Tibial nerve (tissue), 4 donors: ENCODE data around the gene AUTS2. TPM values are rescaled to one million over a fixed set of nuclear protein-coding genes. Genes with fewer than 3 reads are reported as not detected.

ENCODE experiments used
- DNase-seq, 2 donors: peaks; one replicate each; pipeline ENCODE4 v3.0.0-alpha.2; 2019; ENCODE audit warnings: low spot score in 2 of 2
- H3K27ac ChIP-seq, 4 donors: fragments of 200-600 bp; sonication (generic) in 3 of 4; one replicate each; pipeline ENCODE4 v1.5.1; 2017 to 2019; ENCODE audit warnings: mild to moderate bottlenecking in 1 of 4
- H3K27me3 ChIP-seq, 2 donors: fragments of 200-600 bp; sonication (generic) in 1 of 2; one replicate each; pipeline versions ENCODE4 v1.5.1 to v1.6.0; 2017 to 2019
- H3K36me3 ChIP-seq, 3 donors: fragments of 200-600 bp; sonication (generic); one replicate each; pipeline ENCODE4 v1.5.1; 2018 to 2019
- H3K4me1 ChIP-seq, 4 donors: fragments of 200-600 bp; sonication (generic) in 3 of 4; one replicate each; pipeline ENCODE4 v1.5.1; 2017 to 2019
- H3K4me3 ChIP-seq, 4 donors: fragments of 200-600 bp; sonication (generic) in 3 of 4; one replicate each; pipeline ENCODE4 v1.5.1; 2017 to 2019; ENCODE audit warnings: mild to moderate bottlenecking in 1 of 4, moderate library complexity in 1 of 4
- H3K9me3 ChIP-seq, 4 donors: fragments of 200-600 bp; sonication (generic) in 3 of 4; one replicate each; pipeline ENCODE4 v1.5.1; 2017 to 2019
- CTCF ChIP-seq, 5 experiments: fragments of 200-600 bp in 3 of 5; fragments of 450-650 bp in 2 of 5; sonication (generic) in 3 of 5; IDR thresholded peaks; one replicate each; pipeline ENCODE4 v1.5.1; 2016 to 2019; ENCODE audit warnings: antibody characterized with exemption in 5 of 5, mild to moderate bottlenecking in 3 of 5, moderate library complexity in 2 of 5
- EP300 ChIP-seq, 2 donors: sonication (generic); formaldehyde crosslinking; IDR thresholded peaks; one replicate each; pipeline ENCODE4 v1.6.1; 2017; ENCODE audit warnings: antibody characterized with exemption in 2 of 2, mild to moderate bottlenecking in 1 of 2
- POLR2A ChIP-seq, 2 donors: fragments of 450-650 bp; IDR thresholded peaks; one replicate each; pipeline ENCODE4 v1.6.1; 2017; ENCODE audit warnings: antibody characterized with exemption in 2 of 2, mild to moderate bottlenecking in 2 of 2, moderate library complexity in 2 of 2
- WGBS, 2 donors: methylation state at CpG; one replicate each; pipeline ENCODE4 v1.1.5; 2018; 5-methylcytosine and 5-hydroxymethylcytosine counted together
- total RNA-seq, 4 donors: library from RNA; depleted of rRNA; stranded (reverse); fragments of >200 nt; gene quantifications; one replicate each; pipeline ENCODE4 v1.1.0, GENCODE V29; 2016

AUTS2 gene
- total RNA-seq, 4 donors from 2014 or later = 56.6 to 87.9 (median 71.6) TPM

- no peaks in the 10 kb centered on the region for H3K9me3 ChIP-seq
- no peaks in the 10 kb centered on the region for H3K36me3 ChIP-seq
- H3K4me3 ChIP-seq = peak overlapping the region in 2 of 4 donors; percentile 14 to 22
- H3K27me3 ChIP-seq = no peaks in the 10 kb centered on the region
- peak overlapping the region in 3 of 4 donors; percentile 53 to 84 (median 75) for H3K27ac ChIP-seq
- no peak for TF ChIP-seq EP300 (IDR thresholded peaks at IDR 0.05)
- TF ChIP-seq POLR2A (IDR thresholded peaks at IDR 0.05) = no peak
- no peak for TF ChIP-seq CTCF (IDR thresholded peaks at IDR 0.05)
- DNase-seq = no peak
- H3K4me1 ChIP-seq = peaks cover 0 to 14% (median 6%) of the 10 kb centered on the region in 4 donors
- 45 to 50% methylated on average over 20 to 28 of the region's 28 CpGs for WGBS, 2 donors
Observed at GRCh38 chr7:70630818-70631457, 1032.7 kb downstream of the AUTS2 start.

- H3K36me3 ChIP-seq = no peaks in the 10 kb centered on the region
- peak overlapping the region in 2 of 4 donors; percentile 75 to 84 for H3K27ac ChIP-seq
- no peak for DNase-seq
- 78 to 89% methylated on average over 8 to 9 of the region's 9 CpGs for WGBS, 2 donors
- peaks cover 0 to 14% (median 6%) of the 10 kb centered on the region in 4 donors for H3K4me1 ChIP-seq
- no peak overlapping the region for H3K4me3 ChIP-seq
- no peaks in the 10 kb centered on the region for H3K9me3 ChIP-seq
- TF ChIP-seq POLR2A (IDR thresholded peaks at IDR 0.05) (no peak), CTCF (IDR thresholded peaks at IDR 0.05) (no peak), EP300 (IDR thresholded peaks at IDR 0.05) (no peak)
- H3K27me3 ChIP-seq = no peaks in the 10 kb centered on the region
Observed at GRCh38 chr7:70631718-70632117, 1033.4 kb downstream of the AUTS2 start.

- DNase-seq = no peak
- H3K9me3 ChIP-seq = no peaks in the 10 kb centered on the region
- H3K27me3 ChIP-seq = no peaks in the 10 kb centered on the region
- whole genome bisulfite sequencing, 2 donors = 81 to 85% methylated on average over 5 of the region's 5 CpGs
- H3K36me3 ChIP-seq = no peaks in the 10 kb centered on the region
- peaks cover 0 to 14% (median 6%) of the 10 kb centered on the region in 4 donors for H3K4me1 ChIP-seq
- no peak overlapping the region for H3K27ac ChIP-seq
- TF ChIP-seq EP300 (IDR thresholded peaks at IDR 0.05) (no peak), CTCF (IDR thresholded peaks at IDR 0.05) (no peak), POLR2A (IDR thresholded peaks at IDR 0.05) (no peak)
- H3K4me3 ChIP-seq = no peak overlapping the region
Observed at GRCh38 chr7:70632400-70632799, 1034.1 kb downstream of the AUTS2 start.

GRCh38 chr7:70634071-70634470 is 1035.8 kb downstream of the AUTS2 start:
- Histone ChIP-seq H3K9me3 (no peaks in the 10 kb centered on the region), H3K4me1 (peaks cover 0 to 14% (median 6%) of the 10 kb centered on the region in 4 donors), H3K27me3 (no peaks in the 10 kb centered on the region), H3K36me3 (no peaks in the 10 kb centered on the region), H3K27ac (no peak overlapping the region), H3K4me3 (no peak overlapping the region)
- WGBS, 2 donors = 90 to 96% methylated on average over 8 of the region's 8 CpGs
- DNase-seq = no peak
- TF ChIP-seq POLR2A (IDR thresholded peaks at IDR 0.05) (no peak), EP300 (IDR thresholded peaks at IDR 0.05) (no peak)

GRCh38 chr7:70634610-70635068 is 1036.4 kb downstream of the AUTS2 start:
- Histone ChIP-seq H3K27ac (no peak overlapping the region), H3K4me3 (no peak overlapping the region), H3K9me3 (no peaks in the 10 kb centered on the region), H3K27me3 (no peaks in the 10 kb centered on the region), H3K4me1 (peaks cover 0 to 14% (median 7%) of the 10 kb centered on the region in 4 donors), H3K36me3 (no peaks in the 10 kb centered on the region)
- no peak for DNase-seq
- no peak for TF ChIP-seq CTCF (IDR thresholded peaks at IDR 0.05)
- no peak for TF ChIP-seq EP300 (IDR thresholded peaks at IDR 0.05)
- no peak for TF ChIP-seq POLR2A (IDR thresholded peaks at IDR 0.05)
- WGBS, 2 donors = 94 to 97% methylated on average over 8 of the region's 8 CpGs
